Activated B cell treated with CpG ODN at 0.5 μM for 24 hours (primary cell): ENCODE measurements around the gene ADAMTS19. TPM values are rescaled to one million over a fixed set of nuclear protein-coding genes. Genes with fewer than 3 reads are reported as not detected.

Experiments
- ATAC-seq: fragments of 200-7000 bp; cut with Tn5 transposase; one replicate; pipeline ENCODE4 v1.10.0; 2021; ENCODE audit warnings: low read depth, mild to moderate bottlenecking, moderate library complexity
- CTCF ChIA-PET: fragments of 350-600 bp; sonication (Branson Sonifier 250); formaldehyde crosslinking; loops from one replicate; lab custom pipeline; 2021; ENCODE audit warnings: antibody characterized with exemption; lab: Charles Lee
- POLR2A ChIA-PET: fragments of 350-600 bp; sonication (Branson Sonifier 250); formaldehyde crosslinking; loops from one replicate; lab custom pipeline; 2021; ENCODE audit warnings: antibody characterized with exemption; lab: Charles Lee
- DNase-seq: peaks from one replicate; pipeline ENCODE4 v3.0.0; 2022
- H3K27ac Mint-ChIP-seq: one replicate; pipeline ENCODE4 v1.8.0; 2020; ENCODE audit warnings: mixed read lengths
- H3K27me3 Mint-ChIP-seq: one replicate; pipeline ENCODE4 v1.8.0; 2021; ENCODE audit warnings: mixed read lengths
- H3K36me3 Mint-ChIP-seq: one replicate; pipeline ENCODE4 v1.8.0; 2021; ENCODE audit warnings: low read depth, mixed read lengths
- H3K4me1 Mint-ChIP-seq: one replicate; pipeline ENCODE4 v1.8.0; 2021; ENCODE audit warnings: mixed read lengths
- H3K4me3 Mint-ChIP-seq: one replicate; pipeline ENCODE4 v1.8.0; 2020; ENCODE audit warnings: mild to moderate bottlenecking, mixed read lengths
- H3K9me3 Mint-ChIP-seq: one replicate; pipeline ENCODE4 v1.8.0; 2020; ENCODE audit warnings: mixed read lengths
- CTCF ChIP-seq: fragments of 200-600 bp; IDR thresholded peaks from one replicate; pipeline ENCODE4 v1.8.0; 2022; ENCODE audit warnings: antibody characterized with exemption, mild to moderate bottlenecking
- intact Hi-C: fragments of 100-400 bp; cut with micrococcal nuclease; formaldehyde crosslinking; loops from one replicate; pipeline ENCODE4 v1.15.1; 2024
- total RNA-seq: library from RNA; stranded (reverse); gene quantifications from 2 replicates; pipeline ENCODE4 v1.2.3, GENCODE V29; 2022

ADAMTS19 gene
- total RNA-seq, 1 donor from 2014 or later = not detected

GRCh38 chr5:129438322-129438721 lies 21.8 kb upstream of the ADAMTS19 start:
- Mint-ChIP-seq H3K9me3 (no peaks in the 10 kb centered on the region), H3K4me3 (no peak overlapping the region), H3K4me1 (no peaks in the 10 kb centered on the region), H3K27me3 (no peaks in the 10 kb centered on the region), H3K27ac (no peak overlapping the region), H3K36me3 (no peaks in the 10 kb centered on the region)
- ChIA-PET CTCF (no interaction called here), POLR2A (no interaction called here)
- intact Hi-C loops = no loop called here
- no peak for TF ChIP-seq CTCF
- ATAC-seq (no peak), DNase-seq (no peak)

- Mint-ChIP-seq H3K4me1 (no peaks in the 10 kb centered on the region), H3K36me3 (no peaks in the 10 kb centered on the region), H3K9me3 (no peaks in the 10 kb centered on the region), H3K27ac (no peak overlapping the region), H3K27me3 (no peaks in the 10 kb centered on the region), H3K4me3 (no peak overlapping the region)
- ChIA-PET POLR2A (no interaction called here), CTCF (no interaction called here)
- ATAC-seq (no peak), DNase-seq (no peak)
- intact Hi-C loops = no loop called here
- no peak for TF ChIP-seq CTCF
Observed at GRCh38 chr5:129440424-129440823, 19.7 kb upstream of the ADAMTS19 start.

GRCh38 chr5:129441096-129441495 lies 19.0 kb upstream of the ADAMTS19 start:
- TF ChIP-seq CTCF = no peak
- no peak overlapping the region for H3K4me3 Mint-ChIP-seq
- no peaks in the 10 kb centered on the region for H3K36me3 Mint-ChIP-seq
- no peaks in the 10 kb centered on the region for H3K27me3 Mint-ChIP-seq
- no peaks in the 10 kb centered on the region for H3K4me1 Mint-ChIP-seq
- ChIA-PET CTCF (no interaction called here), POLR2A (no interaction called here)
- no peaks in the 10 kb centered on the region for H3K9me3 Mint-ChIP-seq
- H3K27ac Mint-ChIP-seq = no peak overlapping the region
- intact Hi-C loops = no loop called here
- DNase-seq (no peak), ATAC-seq (no peak)

- Mint-ChIP-seq H3K27me3 (no peaks in the 10 kb centered on the region), H3K4me1 (no peaks in the 10 kb centered on the region), H3K36me3 (no peaks in the 10 kb centered on the region), H3K27ac (no peak overlapping the region), H3K4me3 (no peak overlapping the region), H3K9me3 (no peaks in the 10 kb centered on the region)
- intact Hi-C loops = no loop called here
- DNase-seq (no peak), ATAC-seq (no peak)
- no peak for TF ChIP-seq CTCF
- ChIA-PET POLR2A (no interaction called here), CTCF (no interaction called here)
Observed at GRCh38 chr5:129445379-129445778, 14.7 kb upstream of the ADAMTS19 start.

GRCh38 chr5:129447968-129448367 lies 12.1 kb upstream of the ADAMTS19 start:
- intact Hi-C loops = no loop called here
- H3K36me3 Mint-ChIP-seq = no peaks in the 10 kb centered on the region
- no peak for TF ChIP-seq CTCF
- CTCF ChIA-PET = no interaction called here
- ATAC-seq = no peak
- DNase-seq = no peak
- no peak overlapping the region for H3K27ac Mint-ChIP-seq
- H3K4me1 Mint-ChIP-seq = no peaks in the 10 kb centered on the region
- no peaks in the 10 kb centered on the region for H3K9me3 Mint-ChIP-seq
- peaks cover 2% of the 10 kb centered on the region for H3K27me3 Mint-ChIP-seq
- POLR2A ChIA-PET = no interaction called here
- no peak overlapping the region for H3K4me3 Mint-ChIP-seq
